Adrenal gland (tissue), 12 donors: ENCODE data around the gene FBRS. TPM values are rescaled to one million over a fixed set of nuclear protein-coding genes. Genes with fewer than 3 reads are reported as not detected.

Experiments used
- DNase-seq, 7 donors: peaks; one replicate each; pipeline ENCODE4 v3.0.0-alpha.2; 2019 to 2020
- H3K27ac ChIP-seq, 5 donors: fragments of 200-600 bp; sonication (generic) in 4 of 5; 1 replicate in 3 of 5; 2 replicates in 2 of 5; pipeline versions ENCODE4 v1.5.1 to v1.8.0; 2016 to 2020; ENCODE audit warnings: mild to moderate bottlenecking in 1 of 5
- H3K27me3 ChIP-seq: fragments of 200-600 bp; 2 replicates; pipeline ENCODE4 v1.8.0; 2021
- H3K36me3 ChIP-seq, 2 donors: fragments of 200-600 bp; replicated peaks in 1 of 2; 1 replicate in 1 of 2; 2 replicates in 1 of 2; pipeline versions ENCODE4 v1.5.1 to v1.8.0; 2018 to 2022
- H3K4me1 ChIP-seq, 2 donors: fragments of 200-600 bp; replicated peaks in 1 of 2; 1 replicate in 1 of 2; 2 replicates in 1 of 2; pipeline versions ENCODE4 v1.5.1 to v1.8.0; 2018 to 2021
- H3K4me3 ChIP-seq, 4 donors: fragments of 200-600 bp; sonication (generic) in 3 of 4; one replicate each; pipeline ENCODE4 v1.5.1; 2016 to 2018
- H3K9me3 ChIP-seq, 3 donors: fragments of 200-600 bp; sonication (generic) in 1 of 3; replicated peaks in 1 of 3; 1 replicate in 2 of 3; 2 replicates in 1 of 3; pipeline versions ENCODE4 v1.5.1 to v1.8.0; 2016 to 2021
- CTCF ChIP-seq, 6 experiments: fragments of 450-650 bp in 4 of 6; fragments of 200-600 bp in 2 of 6; sonication (generic) in 1 of 6; IDR thresholded peaks; 1 replicate in 5 of 6; 2 replicates in 1 of 6; pipeline versions ENCODE4 v1.5.1 to v1.8.0; 2016 to 2021; ENCODE audit warnings: antibody characterized with exemption in 6 of 6, mild to moderate bottlenecking in 2 of 6, moderate library complexity in 1 of 6
- POLR2A ChIP-seq, 2 donors: fragments of 450-650 bp; IDR thresholded peaks; one replicate each; pipeline ENCODE4 v1.6.1; 2017; ENCODE audit warnings: antibody characterized with exemption in 2 of 2, mild to moderate bottlenecking in 2 of 2, moderate library complexity in 1 of 2
- WGBS, 4 donors: extraction: QIAGEN DNeasy Blood & Tissue Kit in 2 of 4; methylation state at CpG; one replicate each; pipeline versions ENCODE4 v1.1.5 to v1.1.7; 2013 to 2017; 5-methylcytosine and 5-hydroxymethylcytosine counted together
- intact Hi-C, 2 donors: fragments of 100-400 bp; cut with DNase I; formaldehyde crosslinking; loops; one replicate each; pipeline versions ENCODE4 v1.14.1 to v1.15.0; 2022 to 2023
- polyA plus RNA-seq, 3 donors: library from polyadenylated mRNA; stranded (reverse); fragments of 200-250 nt in 2 of 3; fragments of 350-450 nt in 1 of 3; fragmentation: Illumina TruSeq in 1 of 3; extraction: RNeasy Lipid Tissue Mini Kit (QIAGEN cat#74804) in 1 of 3; gene quantifications; one replicate each; pipeline ENCODE4 v1.2.3, GENCODE V29; 2013 to 2014
- total RNA-seq, 9 donors: library from RNA; depleted of rRNA in 4 of 9; stranded (reverse); fragments of >200 nt in 4 of 9; fragments of 120-200 nt in 1 of 9; fragmentation: NEBNext Ultra II Directional in 1 of 9; extraction: Animal tissue kit (Norgen Biotek cat#: 25700) in 1 of 9; gene quantifications; one replicate each; pipeline versions ENCODE4 v1.1.0 to v1.2.4, GENCODE V29; 2013 to 2023
- donor health status: healthy with polysubstance abuse.
- donor health status: Bipolar disorder and iron deficiency.
- donor health status: DM: yes; HTN: yes; CAD: no.
- donor health status: DM: no; HTN: no; CAD: no.
- donor health status: DM: no; HTN: no; CAD: no.
- donor health status: DM: yes; HTN: yes; CAD: no.

Gene FBRS
- total and polyA plus RNA-seq, 12 donors, result 18.3 to 186 (median 46.8) TPM

- TF ChIP-seq POLR2A (IDR thresholded peaks at IDR 0.05) (no peak), CTCF (IDR thresholded peaks at IDR 0.05) (no peak)
- no peaks in the 10 kb centered on the region for H3K4me1 ChIP-seq
- intact Hi-C loops, result loop anchor here in 1 of 2 donors (10.0 kb wide), 1 partner anchor 49 kb away; no protein-coding TSS in a partner anchor
- H3K27me3 ChIP-seq, result no peaks in the 10 kb centered on the region
- H3K36me3 ChIP-seq, result peaks cover 0 to 98% of the 10 kb centered on the region in 2 donors
- no peak overlapping the region for H3K27ac ChIP-seq
- WGBS, 4 donors, result 85 to 94% (median 90%) methylated on average over 6 of the region's 6 CpGs
- no peaks in the 10 kb centered on the region for H3K9me3 ChIP-seq
- no peak overlapping the region for H3K4me3 ChIP-seq
- no peak for DNase-seq
Observed at GRCh38 chr16:30706046-30706445, 47.8 kb downstream of the FBRS start.

GRCh38 chr16:30710971-30711370 lies 52.7 kb downstream of the FBRS start:
- TF ChIP-seq CTCF (IDR thresholded peaks at IDR 0.05), result no peak
- TF ChIP-seq POLR2A (IDR thresholded peaks at IDR 0.05), result no peak
- DNase-seq, result no peak
- H3K27ac ChIP-seq, result no peak overlapping the region
- no peaks in the 10 kb centered on the region for H3K9me3 ChIP-seq
- H3K4me3 ChIP-seq, result no peak overlapping the region
- intact Hi-C loops, result no loop called here
- H3K27me3 ChIP-seq, result no peaks in the 10 kb centered on the region
- 81 to 93% (median 85%) methylated on average over 4 of the region's 4 CpGs for WGBS, 4 donors
- peaks cover 0 to 21% of the 10 kb centered on the region in 2 donors for H3K4me1 ChIP-seq
- H3K36me3 ChIP-seq, result peaks cover 0 to 100% of the 10 kb centered on the region in 2 donors

GRCh38 chr16:30711712-30712111 lies 53.5 kb downstream of the FBRS start:
- peaks cover 0 to 23% of the 10 kb centered on the region in 2 donors for H3K4me1 ChIP-seq
- no peaks in the 10 kb centered on the region for H3K9me3 ChIP-seq
- DNase-seq, result no peak
- no peaks in the 10 kb centered on the region for H3K27me3 ChIP-seq
- no peak overlapping the region for H3K27ac ChIP-seq
- intact Hi-C loops, result no loop called here
- H3K36me3 ChIP-seq, result peaks cover 0 to 100% of the 10 kb centered on the region in 2 donors
- no peak overlapping the region for H3K4me3 ChIP-seq
- 88 to 100% (median 96%) methylated on average over 1 of the region's 1 CpG for WGBS, 4 donors
- TF ChIP-seq POLR2A (IDR thresholded peaks at IDR 0.05), result no peak
- no peak for TF ChIP-seq CTCF (IDR thresholded peaks at IDR 0.05)

GRCh38 chr16:30715750-30716445 lies 57.7 kb downstream of the FBRS start:
- H3K4me3 ChIP-seq, result no peak overlapping the region
- peak in 1 of 7 donors; percentile 13 for DNase-seq
- TF ChIP-seq POLR2A (IDR thresholded peaks at IDR 0.05), result no peak
- no peak for TF ChIP-seq CTCF (IDR thresholded peaks at IDR 0.05)
- H3K27ac ChIP-seq, result peak overlapping the region; percentile 2 to 66 (median 49)
- no peaks in the 10 kb centered on the region for H3K9me3 ChIP-seq
- intact Hi-C loops, result no loop called here
- no peaks in the 10 kb centered on the region for H3K27me3 ChIP-seq
- H3K36me3 ChIP-seq, result peaks cover 0 to 99% of the 10 kb centered on the region in 2 donors
- WGBS, 4 donors, result 78 to 86% (median 84%) methylated on average over 17 of the region's 17 CpGs
- peaks cover 0 to 26% of the 10 kb centered on the region in 2 donors for H3K4me1 ChIP-seq
